ENCODE results near the gene PRDX2. TPM values are rescaled to one million over a fixed set of nuclear protein-coding genes. Genes with fewer than 3 reads are reported as not detected.

The PRDX2 gene
- total and polyA plus RNA-seq, 8 donors = 186 to 267 (median 234) TPM

DNA sequence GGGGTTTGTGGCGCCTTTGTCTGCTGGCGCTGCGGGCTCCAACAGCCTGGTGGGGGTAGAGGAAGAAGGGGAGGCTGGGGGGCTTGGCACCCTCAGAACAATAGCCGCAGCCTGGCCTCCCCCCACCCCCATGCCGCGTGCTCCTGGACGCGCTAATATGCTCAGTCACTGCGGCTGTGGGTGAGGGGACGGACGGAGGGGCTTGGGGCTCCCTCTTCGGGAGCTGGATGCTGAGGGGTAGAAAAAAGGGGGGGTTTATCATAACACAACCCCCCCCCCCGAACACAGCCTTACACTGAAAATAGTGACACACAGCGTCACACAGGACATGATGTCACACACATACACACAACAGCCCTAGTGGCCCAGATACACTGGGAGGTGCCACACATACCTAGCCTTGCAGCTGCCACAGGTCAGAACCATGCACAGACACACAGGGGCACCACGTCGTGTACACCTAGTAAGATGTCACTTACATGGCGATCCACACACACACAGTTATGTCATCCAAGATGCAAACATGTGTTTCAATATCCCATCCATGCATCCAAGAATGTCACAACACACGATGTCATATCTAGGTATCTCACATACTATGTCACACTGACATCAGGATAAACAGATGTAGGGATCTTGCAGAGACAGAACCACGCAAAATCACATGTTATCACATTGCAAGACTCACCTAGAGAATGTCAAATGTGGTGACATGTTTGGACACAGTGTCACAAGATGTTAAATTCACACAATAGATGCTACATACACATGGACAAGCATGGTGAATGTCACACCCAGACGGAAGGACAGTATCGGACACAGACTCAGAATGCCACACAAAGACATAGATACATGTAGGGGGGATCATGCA lies 37.5 kb upstream of the PRDX2 start:
- TF ChIP-seq, protein P1, sequence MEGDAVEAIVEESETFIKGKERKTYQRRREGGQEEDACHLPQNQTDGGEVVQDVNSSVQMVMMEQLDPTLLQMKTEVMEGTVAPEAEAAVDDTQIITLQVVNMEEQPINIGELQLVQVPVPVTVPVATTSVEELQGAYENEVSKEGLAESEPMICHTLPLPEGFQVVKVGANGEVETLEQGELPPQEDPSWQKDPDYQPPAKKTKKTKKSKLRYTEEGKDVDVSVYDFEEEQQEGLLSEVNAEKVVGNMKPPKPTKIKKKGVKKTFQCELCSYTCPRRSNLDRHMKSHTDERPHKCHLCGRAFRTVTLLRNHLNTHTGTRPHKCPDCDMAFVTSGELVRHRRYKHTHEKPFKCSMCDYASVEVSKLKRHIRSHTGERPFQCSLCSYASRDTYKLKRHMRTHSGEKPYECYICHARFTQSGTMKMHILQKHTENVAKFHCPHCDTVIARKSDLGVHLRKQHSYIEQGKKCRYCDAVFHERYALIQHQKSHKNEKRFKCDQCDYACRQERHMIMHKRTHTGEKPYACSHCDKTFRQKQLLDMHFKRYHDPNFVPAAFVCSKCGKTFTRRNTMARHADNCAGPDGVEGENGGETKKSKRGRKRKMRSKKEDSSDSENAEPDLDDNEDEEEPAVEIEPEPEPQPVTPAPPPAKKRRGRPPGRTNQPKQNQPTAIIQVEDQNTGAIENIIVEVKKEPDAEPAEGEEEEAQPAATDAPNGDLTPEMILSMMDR (IDR thresholded peaks at IDR 0.05) = no peak
- Histone ChIP-seq H3K27ac (no peak overlapping the region), H3K9me3 (no peaks in the 10 kb centered on the region), H3K36me3 (no peaks in the 10 kb centered on the region), H3K4me1 (peaks cover 4 to 19% of the 10 kb centered on the region in 2 donors), H3K27me3 (peaks cover 74 to 100% of the 10 kb centered on the region in 2 donors), H3K4me3 (no peak overlapping the region)
- DNase-seq = no peak
- intact Hi-C loops (cut with DNase I) = no loop called here
- ATAC-seq = no peak

DNA sequence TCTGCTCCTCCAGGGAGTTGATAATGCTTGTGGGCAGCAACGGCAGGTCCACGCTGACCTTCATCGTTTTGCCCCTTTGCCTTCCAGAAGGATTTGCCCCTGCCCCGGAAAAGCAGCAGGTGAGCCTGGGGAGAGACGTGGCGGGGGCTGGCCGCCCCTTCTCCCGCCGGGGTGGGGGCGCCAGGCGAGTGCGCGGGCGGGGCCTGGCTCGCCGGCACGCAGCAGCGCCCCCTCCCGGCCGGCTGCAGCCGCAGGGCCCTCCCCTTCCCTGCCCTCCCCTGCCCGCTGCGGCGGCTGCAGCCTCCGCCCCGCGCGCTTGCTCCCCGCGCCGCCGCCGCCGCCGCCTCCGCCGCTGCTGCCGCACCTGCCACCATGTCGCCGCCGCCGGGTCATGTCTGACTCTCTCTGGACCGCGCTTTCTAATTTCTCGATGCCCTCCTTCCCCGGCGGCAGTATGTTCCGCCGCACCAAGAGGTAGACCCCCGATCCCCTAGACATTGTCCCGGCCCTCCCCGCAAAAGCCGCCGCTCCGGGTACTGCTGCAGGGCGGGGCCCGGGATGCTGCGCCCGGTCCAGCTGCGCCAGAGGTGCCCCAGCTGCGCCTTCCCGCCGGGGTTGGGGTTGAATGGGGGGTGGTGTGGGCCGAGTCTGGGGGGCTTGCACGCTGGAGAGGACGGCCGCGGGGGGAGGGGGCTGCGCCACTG lies 36.7 kb upstream of the PRDX2 start, which contains the start of gene MAST1:
Gene MAST1 (plus strand): TSS at position 334 of the 704 bp plus-strand sequence. CDS start 58 bp downstream, at position 392.
- ATAC-seq (peak; percentile 76), DNase-seq (peak in 1 of 4 donors; percentile 81)

DNA sequence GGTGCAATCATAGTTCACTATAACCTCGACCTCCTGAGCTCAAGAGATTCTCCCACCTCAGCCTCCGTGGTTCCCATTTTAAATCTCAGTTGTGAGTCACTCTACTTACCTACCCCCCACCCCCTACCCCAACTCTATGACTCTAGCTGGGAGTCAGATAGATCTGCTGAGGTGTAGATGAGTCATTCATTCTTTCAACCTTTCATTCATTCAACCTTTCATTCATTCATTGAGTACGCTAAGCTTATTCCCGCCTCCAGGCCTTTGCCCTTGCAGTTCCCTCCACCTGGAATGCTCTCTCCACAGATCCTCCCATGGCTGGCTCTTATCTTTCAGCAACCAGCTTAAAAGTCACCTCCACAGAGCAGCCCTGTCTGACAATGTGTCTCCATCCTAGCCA lies 35.6 kb upstream of the PRDX2 start:
- no peak for ATAC-seq
- Histone ChIP-seq H3K27me3 (peaks cover 91 to 100% of the 10 kb centered on the region in 2 donors), H3K4me1 (peaks cover 4 to 36% of the 10 kb centered on the region in 2 donors), H3K27ac (no peak overlapping the region), H3K9me3 (no peaks in the 10 kb centered on the region), H3K36me3 (no peaks in the 10 kb centered on the region), H3K4me3 (no peak overlapping the region)
- TF ChIP-seq, protein P1 (IDR thresholded peaks at IDR 0.05) = no peak
- no peak for DNase-seq
- intact Hi-C loops (cut with DNase I) = no loop called here

More for the DNA sequence above, 36.7 kb upstream of the PRDX2 start, which contains the start of gene MAST1:
- H3K4me3 ChIP-seq = no peak within 1 kb of the TSS
- no peaks in the 10 kb centered on the region for H3K36me3 ChIP-seq
- peaks cover 4 to 26% of the 10 kb centered on the region in 2 donors for H3K4me1 ChIP-seq
- H3K27ac ChIP-seq = no peak within 1 kb of the TSS
- H3K27me3 ChIP-seq = peaks cover 80 to 100% of the 10 kb centered on the region in 2 donors
- intact Hi-C loops (cut with DNase I) = no loop called here
- no peaks in the 10 kb centered on the region for H3K9me3 ChIP-seq
- TF ChIP-seq, protein P1 (IDR thresholded peaks at IDR 0.05) = peak; percentile 35 to 51

DNA sequence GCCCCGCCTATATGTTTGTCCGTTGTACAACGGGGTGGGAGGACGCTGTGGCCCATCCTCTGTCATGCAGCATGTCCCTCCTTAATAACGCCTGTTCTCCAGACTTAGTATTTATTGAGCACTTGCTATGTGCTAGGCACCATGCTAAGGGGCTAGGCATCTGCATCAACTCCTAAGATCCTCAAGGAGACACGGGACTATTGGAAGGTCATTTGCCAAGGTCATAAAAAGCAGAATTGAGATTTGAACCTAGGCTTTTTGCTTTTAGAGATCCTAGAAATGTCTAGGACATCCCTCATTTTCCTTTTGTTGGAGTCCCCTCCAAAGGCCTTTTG lies 34.9 kb upstream of the PRDX2 start:
- Histone ChIP-seq H3K9me3 (no peaks in the 10 kb centered on the region), H3K27me3 (peaks cover 95 to 100% of the 10 kb centered on the region in 2 donors), H3K4me3 (no peak overlapping the region), H3K4me1 (peaks cover 4 to 37% of the 10 kb centered on the region in 2 donors), H3K27ac (no peak overlapping the region), H3K36me3 (no peaks in the 10 kb centered on the region)
- ATAC-seq (no peak), DNase-seq (no peak)
- intact Hi-C loops (cut with DNase I) = no loop called here
- TF ChIP-seq, protein P1 (IDR thresholded peaks at IDR 0.05) = no peak

Data from left lung (tissue), 10 donors.